HAP-1 (cell line): ENCODE data around the gene MADCAM1.

Experiments used
- DNase-seq, 2 experiments: peaks; one replicate each; pipeline ENCODE4 v3.0.0-alpha.2; 2016 to 2020; ENCODE audit warnings: low spot score in 2 of 2
- H3K27me3 ChIP-seq: fragments of 250-450 bp; sonication (Bioruptor Pico); 2 replicates; pipeline ENCODE4 v1.5.1; 2020; ENCODE audit warnings: low read depth, mild to moderate bottlenecking, moderate library complexity
- H3K36me3 ChIP-seq: fragments of 250-450 bp; sonication (Bioruptor Pico); replicated peaks from 2 replicates; pipeline ENCODE4 v1.5.1; 2020; ENCODE audit warnings: mild to moderate bottlenecking
- H3K4me1 ChIP-seq: fragments of 250-450 bp; sonication (Bioruptor Pico); 2 replicates; pipeline ENCODE4 v1.5.1; 2020; ENCODE audit warnings: mild to moderate bottlenecking
- H3K4me3 ChIP-seq: fragments of 250-450 bp; sonication (Bioruptor Pico); 2 replicates; pipeline ENCODE4 v1.5.1; 2020; ENCODE audit warnings: mild to moderate bottlenecking, moderate library complexity
- H3K9me3 ChIP-seq: fragments of 250-450 bp; sonication (Bioruptor Pico); 2 replicates; pipeline ENCODE4 v1.5.1; 2020; ENCODE audit warnings: mild to moderate bottlenecking, moderate library complexity
- in situ Hi-C: fragments of 300-500 bp; cut with MboI; formaldehyde crosslinking; loops from 3 replicates; pipeline ENCODE4 v1.14.3; 2020; ENCODE audit warnings: low sequenced_read_pairs, inconsistent platforms, mixed read lengths

Gene MADCAM1

GRCh38 chr19:459724-460511 lies 36.4 kb upstream of the MADCAM1 start:
- peak overlapping the region; percentile 51 for H3K4me3 ChIP-seq
- H3K27me3 ChIP-seq: no peaks in the 10 kb centered on the region
- peaks cover 4% of the 10 kb centered on the region; the same call in 1 of the 2 replicates for H3K4me1 ChIP-seq
- in situ Hi-C loops: no loop called here
- H3K36me3 ChIP-seq: no peaks in the 10 kb centered on the region
- no peaks in the 10 kb centered on the region for H3K9me3 ChIP-seq
- DNase-seq: peak; percentile 36 to 84

GRCh38 chr19:460877-461720 lies 35.2 kb upstream of the MADCAM1 start, which contains the start of gene SHC2:
SHC2 (minus strand) TSS chr19:461033; CDS start chr19:460996, 37 bp downstream.
- peak; percentile 20 to 67 for DNase-seq
- Histone ChIP-seq H3K4me1 (peaks cover 4% of the 10 kb centered on the region; the same call in 1 of the 2 replicates), H3K9me3 (no peaks in the 10 kb centered on the region), H3K36me3 (no peaks in the 10 kb centered on the region), H3K27me3 (no peaks in the 10 kb centered on the region), H3K4me3 (peak within 1 kb of the TSS; percentile 51)
- in situ Hi-C loops: no loop called here

GRCh38 chr19:461721-462551 lies 34.4 kb upstream of the MADCAM1 start:
- Histone ChIP-seq H3K9me3 (no peaks in the 10 kb centered on the region), H3K4me1 (peaks cover 4% of the 10 kb centered on the region; the same call in 1 of the 2 replicates), H3K4me3 (peak overlapping the region; percentile 39), H3K27me3 (no peaks in the 10 kb centered on the region), H3K36me3 (no peaks in the 10 kb centered on the region)
- peak; percentile 59 to 83 for DNase-seq
- in situ Hi-C loops: no loop called here

- H3K36me3 ChIP-seq: no peaks in the 10 kb centered on the region
- no peaks in the 10 kb centered on the region for H3K27me3 ChIP-seq
- H3K4me3 ChIP-seq: no peak overlapping the region
- no peaks in the 10 kb centered on the region for H3K9me3 ChIP-seq
- peaks cover 4% of the 10 kb centered on the region; the same call in 1 of the 2 replicates for H3K4me1 ChIP-seq
- no peak for DNase-seq
- in situ Hi-C loops: no loop called here
These were observed 32.6 kb upstream of the MADCAM1 start for GRCh38 chr19:463483-464207.

DNA sequence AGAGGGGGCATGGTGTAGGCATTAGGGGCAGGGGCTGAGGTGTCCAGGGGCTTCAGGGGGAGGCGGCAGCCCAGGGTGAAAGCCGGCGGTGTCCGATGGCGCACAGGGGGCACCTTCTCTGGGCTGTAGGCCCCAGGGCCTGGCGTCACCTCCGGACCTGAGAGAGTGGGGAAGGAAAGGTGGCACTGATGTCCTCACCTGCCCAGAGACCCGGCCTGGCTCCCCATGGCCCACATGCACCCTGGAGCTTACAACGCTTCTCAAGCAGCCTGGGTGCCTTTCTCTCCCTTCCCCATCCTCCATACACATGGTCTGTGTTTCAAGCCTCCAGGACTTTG lies 32.1 kb upstream of the MADCAM1 start:
- Histone ChIP-seq H3K27me3 (no peaks in the 10 kb centered on the region), H3K36me3 (no peaks in the 10 kb centered on the region), H3K9me3 (no peaks in the 10 kb centered on the region), H3K4me1 (peaks cover 4% of the 10 kb centered on the region; the same call in 1 of the 2 replicates), H3K4me3 (no peak overlapping the region)
- no peak for DNase-seq
- in situ Hi-C loops: no loop called here

- H3K36me3 ChIP-seq: no peaks in the 10 kb centered on the region
- peaks cover 4% of the 10 kb centered on the region; the same call in 1 of the 2 replicates for H3K4me1 ChIP-seq
- no peak overlapping the region for H3K4me3 ChIP-seq
- no peaks in the 10 kb centered on the region for H3K9me3 ChIP-seq
- in situ Hi-C loops: no loop called here
- H3K27me3 ChIP-seq: no peaks in the 10 kb centered on the region
- DNase-seq: no peak
These were observed 31.1 kb upstream of the MADCAM1 start for GRCh38 chr19:465056-465816.

GRCh38 chr19:467554-467953 lies 28.7 kb upstream of the MADCAM1 start:
- in situ Hi-C loops: no loop called here
- Histone ChIP-seq H3K27me3 (no peaks in the 10 kb centered on the region), H3K36me3 (no peaks in the 10 kb centered on the region), H3K4me1 (no peaks in the 10 kb centered on the region), H3K4me3 (no peak overlapping the region), H3K9me3 (no peaks in the 10 kb centered on the region)
- no peak for DNase-seq

GRCh38 chr19:468587-469256 lies 27.6 kb upstream of the MADCAM1 start:
- Histone ChIP-seq H3K9me3 (no peaks in the 10 kb centered on the region), H3K27me3 (no peaks in the 10 kb centered on the region), H3K4me1 (no peaks in the 10 kb centered on the region), H3K4me3 (no peak overlapping the region), H3K36me3 (no peaks in the 10 kb centered on the region)
- no peak for DNase-seq
- in situ Hi-C loops: no loop called here

- no peak for DNase-seq
- H3K36me3 ChIP-seq: no peaks in the 10 kb centered on the region
- in situ Hi-C loops: no loop called here
- H3K27me3 ChIP-seq: no peaks in the 10 kb centered on the region
- no peaks in the 10 kb centered on the region for H3K4me1 ChIP-seq
- no peak overlapping the region for H3K4me3 ChIP-seq
- H3K9me3 ChIP-seq: no peaks in the 10 kb centered on the region
These were observed 26.5 kb upstream of the MADCAM1 start for GRCh38 chr19:469833-470232.

DNA sequence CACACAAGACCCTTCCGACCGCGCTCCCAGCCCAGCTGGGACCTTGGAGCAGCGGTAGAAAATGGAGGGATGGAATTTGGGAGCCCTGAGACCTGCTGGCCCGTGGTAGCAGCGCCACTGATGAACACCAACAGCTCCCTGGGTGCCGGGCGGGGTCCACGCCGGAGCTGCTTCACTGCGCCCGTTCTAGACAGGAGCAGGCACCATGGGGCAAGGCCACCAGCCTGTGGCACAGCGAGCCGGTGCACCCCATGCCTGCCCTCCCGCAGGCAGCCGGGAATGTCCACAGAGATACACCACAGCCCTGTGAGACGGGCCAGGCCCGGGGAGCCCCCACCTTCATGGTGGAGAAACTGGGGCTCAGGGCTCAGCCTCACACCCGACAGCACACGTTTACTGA lies 25.6 kb upstream of the MADCAM1 start:
- Histone ChIP-seq H3K36me3 (no peaks in the 10 kb centered on the region), H3K27me3 (no peaks in the 10 kb centered on the region), H3K9me3 (no peaks in the 10 kb centered on the region), H3K4me3 (no peak overlapping the region), H3K4me1 (no peaks in the 10 kb centered on the region)
- in situ Hi-C loops: no loop called here
- no peak for DNase-seq

GRCh38 chr19:472005-472858 lies 24.1 kb upstream of the MADCAM1 start:
- in situ Hi-C loops: no loop called here

More at GRCh38 chr19:472005-472858, 24.1 kb upstream of the MADCAM1 start:
- DNase-seq: no peak
- Histone ChIP-seq H3K27me3 (no peaks in the 10 kb centered on the region), H3K4me3 (no peak overlapping the region), H3K4me1 (no peaks in the 10 kb centered on the region), H3K36me3 (no peaks in the 10 kb centered on the region), H3K9me3 (no peaks in the 10 kb centered on the region)
